ENCODE data around the gene TRIM24.

The TRIM24 gene

GRCh38 chr7:138512092-138512858 lies 52.2 kb downstream of the TRIM24 start:
- Mint-ChIP-seq H3K4me3 (no peak overlapping the region), H3K4me1 (no peaks in the 10 kb centered on the region), H3K9me3 (peaks cover 43% of the 10 kb centered on the region), H3K27ac (no peak overlapping the region), H3K36me3 (ENCODE audit: low read depth) (peaks cover 98% of the 10 kb centered on the region), H3K27me3 (ENCODE audit: low read depth, poor library complexity) (peaks cover 3% of the 10 kb centered on the region)
- no peak for DNase-seq
- TF ChIP-seq CTCF (IDR thresholded peaks at IDR 0.05): no peak

GRCh38 chr7:138512885-138513284 lies 52.8 kb downstream of the TRIM24 start:
- DNase-seq: no peak
- Mint-ChIP-seq H3K27me3 (ENCODE audit: low read depth, poor library complexity) (peaks cover 3% of the 10 kb centered on the region), H3K4me1 (no peaks in the 10 kb centered on the region), H3K4me3 (no peak overlapping the region), H3K36me3 (ENCODE audit: low read depth) (peaks cover 98% of the 10 kb centered on the region), H3K27ac (no peak overlapping the region), H3K9me3 (peaks cover 43% of the 10 kb centered on the region)
- no peak for TF ChIP-seq CTCF (IDR thresholded peaks at IDR 0.05)

- Mint-ChIP-seq H3K36me3 (ENCODE audit: low read depth) (peaks cover 95% of the 10 kb centered on the region), H3K4me3 (no peak overlapping the region), H3K9me3 (peaks cover 41% of the 10 kb centered on the region), H3K27me3 (ENCODE audit: low read depth, poor library complexity) (peaks cover 3% of the 10 kb centered on the region), H3K4me1 (no peaks in the 10 kb centered on the region), H3K27ac (no peak overlapping the region)
- TF ChIP-seq CTCF (IDR thresholded peaks at IDR 0.05): no peak
- DNase-seq: no peak
Measured at GRCh38 chr7:138513344-138513871, 53.3 kb downstream of the TRIM24 start.

- Mint-ChIP-seq H3K4me1 (no peaks in the 10 kb centered on the region), H3K4me3 (no peak overlapping the region), H3K36me3 (ENCODE audit: low read depth) (peaks cover 95% of the 10 kb centered on the region), H3K27ac (no peak overlapping the region), H3K9me3 (peaks cover 38% of the 10 kb centered on the region), H3K27me3 (ENCODE audit: low read depth, poor library complexity) (no peaks in the 10 kb centered on the region)
- no peak for TF ChIP-seq CTCF (IDR thresholded peaks at IDR 0.05)
- no peak for DNase-seq
Measured at GRCh38 chr7:138514044-138514443, 54.0 kb downstream of the TRIM24 start.

GRCh38 chr7:138515001-138515528 lies 55.0 kb downstream of the TRIM24 start:
- no peaks in the 10 kb centered on the region for H3K27me3 Mint-ChIP-seq (ENCODE audit: low read depth, poor library complexity)
- peaks cover 32% of the 10 kb centered on the region for H3K9me3 Mint-ChIP-seq
- no peak for DNase-seq
- H3K36me3 Mint-ChIP-seq (ENCODE audit: low read depth): peaks cover 98% of the 10 kb centered on the region
- no peak for TF ChIP-seq CTCF (IDR thresholded peaks at IDR 0.05)
- H3K27ac Mint-ChIP-seq: no peak overlapping the region
- no peaks in the 10 kb centered on the region for H3K4me1 Mint-ChIP-seq
- H3K4me3 Mint-ChIP-seq: no peak overlapping the region
